Esophagus squamous epithelium (tissue), 5 donors: Measurements from ENCODE around the gene FARP2. TPM values are rescaled to one million over a fixed set of nuclear protein-coding genes. Genes with fewer than 3 reads are reported as not detected.

ENCODE experiments used
- DNase-seq: peaks from one replicate; lab custom pipeline; 2025; lab: John Stamatoyannopoulos, UW
- H3K27ac ChIP-seq, 4 donors: fragments of 200-600 bp; sonication (generic); one replicate each; pipeline ENCODE4 v1.5.1; 2016 to 2019; ENCODE audit warnings: mild to moderate bottlenecking in 1 of 4
- H3K27me3 ChIP-seq, 4 donors: fragments of 200-600 bp; sonication (generic); 1 replicate in 3 of 4; 2 replicates in 1 of 4; pipeline versions ENCODE4 v1.5.1 to v1.6.0; 2017 to 2021; ENCODE audit warnings: antibody characterized with exemption in 1 of 4
- H3K36me3 ChIP-seq, 3 donors: fragments of 200-600 bp; sonication (generic); one replicate each; pipeline ENCODE4 v1.5.1; 2016 to 2019
- H3K4me1 ChIP-seq, 3 donors: fragments of 200-600 bp; sonication (generic); one replicate each; pipeline ENCODE4 v1.5.1; 2017 to 2019
- H3K4me3 ChIP-seq, 4 donors: fragments of 200-600 bp; sonication (generic); 1 replicate in 3 of 4; 2 replicates in 1 of 4; pipeline ENCODE4 v1.5.1; 2016 to 2019; ENCODE audit warnings: mild to moderate bottlenecking in 2 of 4, moderate library complexity in 1 of 4
- H3K9me3 ChIP-seq, 3 donors: fragments of 200-600 bp; sonication (generic); one replicate each; pipeline ENCODE4 v1.5.1; 2016 to 2019
- POLR2A ChIP-seq, 4 donors: fragments of 450-650 bp; IDR thresholded peaks; one replicate each; pipeline ENCODE4 v1.6.1; 2017; ENCODE audit warnings: antibody characterized with exemption in 4 of 4, mild to moderate bottlenecking in 4 of 4, moderate library complexity in 3 of 4
- WGBS, 2 donors: methylation state at CpG; one replicate each; pipeline ENCODE4 v1.1.5; 2018; 5-methylcytosine and 5-hydroxymethylcytosine counted together
- intact Hi-C: fragments of 100-400 bp; cut with DNase I; formaldehyde crosslinking; loops from one replicate; pipeline ENCODE4 v1.15.0; 2022
- total RNA-seq, 4 donors: library from RNA; depleted of rRNA; stranded (reverse); fragments of >200 nt; gene quantifications; one replicate each; pipeline ENCODE4 v1.1.0, GENCODE V29; 2016
- TF ChIP-seq, protein P1 (sequence below), 6 experiments: fragments of 450-650 bp in 4 of 6; fragments of 200-600 bp in 2 of 6; sonication (generic) in 2 of 6; IDR thresholded peaks; one replicate each; pipeline ENCODE4 v1.5.1; 2016 to 2019; ENCODE audit warnings: antibody characterized with exemption in 6 of 6, mild to moderate bottlenecking in 4 of 6, moderate library complexity in 4 of 6
- donor health status: DM: yes; HTN: yes; CAD: no.

Gene FARP2
- total RNA-seq, 4 donors from 2014 or later = 20.8 to 41.8 (median 37.1) TPM

DNA sequence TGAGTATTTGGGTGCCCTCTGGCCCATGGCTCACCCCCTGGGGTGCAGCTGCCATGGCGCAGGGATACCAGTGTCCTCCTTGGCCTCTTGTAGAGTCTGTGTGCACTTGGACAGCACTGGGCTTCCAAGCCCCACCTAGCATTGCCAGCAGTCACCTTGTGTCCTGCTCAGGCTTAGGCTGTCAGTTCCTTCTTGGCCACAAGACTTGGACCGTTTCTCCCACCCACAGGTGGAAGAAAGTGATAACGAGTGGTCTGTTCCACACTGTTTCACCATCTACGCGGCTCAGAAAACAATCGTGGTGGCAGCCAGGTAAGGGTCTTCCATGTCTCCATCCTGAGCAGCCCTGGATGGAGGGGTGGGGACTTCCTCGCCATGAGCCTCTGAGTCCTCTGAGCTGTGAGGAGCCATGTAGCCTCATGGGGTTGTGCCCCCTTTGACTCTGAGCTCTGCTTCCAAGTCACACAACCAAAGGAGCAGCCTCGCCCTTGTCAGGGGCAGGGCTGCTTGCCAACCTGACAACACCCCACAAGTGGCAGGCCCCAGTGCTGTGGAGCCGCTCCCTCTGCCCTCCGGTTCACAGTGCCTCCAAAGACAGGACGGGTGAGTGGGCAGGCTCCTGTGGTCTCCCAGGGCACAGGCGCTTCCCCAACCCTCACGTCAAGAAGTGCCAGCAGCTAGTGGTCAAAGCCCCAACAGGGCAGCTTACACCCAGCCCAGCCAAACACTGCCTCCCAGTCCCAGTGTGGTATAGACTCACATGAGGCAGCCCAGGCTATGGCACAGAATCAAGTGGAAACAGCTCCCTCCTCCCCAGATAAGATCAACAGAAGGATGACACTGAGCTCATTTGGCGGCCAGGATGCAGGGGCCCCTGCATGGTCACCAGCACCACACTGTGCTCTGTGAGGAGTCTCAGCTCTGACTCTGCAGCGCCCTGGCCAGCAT is 133.9 kb downstream of the FARP2 start:
- no peak overlapping the region for H3K27ac ChIP-seq
- intact Hi-C loops = no loop called here
- WGBS, 2 donors = 86 to 100% methylated on average over 1 to 5 of the region's 15 CpGs

DNA sequence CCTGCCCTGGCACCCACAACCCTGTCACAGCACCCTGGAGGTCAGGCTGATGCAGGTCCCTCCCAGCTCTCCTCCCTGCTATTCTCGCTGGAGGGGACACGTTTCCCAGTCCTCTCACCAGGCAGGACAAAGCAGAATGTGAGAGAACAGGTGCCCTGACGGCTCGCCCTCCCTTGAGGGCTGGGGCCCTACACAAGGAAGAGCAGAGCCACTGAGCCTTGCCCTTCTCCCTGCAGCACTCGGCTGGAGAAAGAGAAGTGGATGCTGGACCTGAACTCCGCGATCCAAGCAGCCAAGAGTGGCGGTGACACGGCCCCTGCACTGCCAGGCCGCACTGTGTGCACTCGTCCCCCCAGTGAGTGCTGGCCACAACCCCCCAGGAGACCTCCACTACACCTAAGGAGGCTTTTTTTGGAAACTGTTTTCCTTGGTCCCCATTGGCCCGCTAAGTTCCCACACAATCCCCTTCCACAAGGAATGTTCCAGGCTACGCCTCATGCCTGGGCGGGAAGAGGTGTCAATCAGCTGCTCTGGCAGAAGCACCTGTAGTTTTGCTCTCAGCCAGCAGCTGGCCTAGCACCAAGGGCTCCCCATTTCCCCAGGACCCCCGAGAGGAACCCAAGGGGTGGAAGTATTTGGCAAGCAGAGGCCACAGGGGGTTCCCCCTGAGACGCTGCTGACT is 134.9 kb downstream of the FARP2 start:
- intact Hi-C loops = no loop called here
- Histone ChIP-seq H3K36me3 (peaks cover 13 to 80% (median 18%) of the 10 kb centered on the region in 3 donors), H3K4me3 (no peak overlapping the region), H3K9me3 (no peaks in the 10 kb centered on the region), H3K4me1 (peaks cover 0 to 17% (median 0%) of the 10 kb centered on the region in 3 donors), H3K27ac (no peak overlapping the region), H3K27me3 (no peaks in the 10 kb centered on the region)
- no peak for DNase-seq
- 80 to 94% methylated on average over 1 to 10 of the region's 16 CpGs for WGBS, 2 donors
- TF ChIP-seq, protein P1, sequence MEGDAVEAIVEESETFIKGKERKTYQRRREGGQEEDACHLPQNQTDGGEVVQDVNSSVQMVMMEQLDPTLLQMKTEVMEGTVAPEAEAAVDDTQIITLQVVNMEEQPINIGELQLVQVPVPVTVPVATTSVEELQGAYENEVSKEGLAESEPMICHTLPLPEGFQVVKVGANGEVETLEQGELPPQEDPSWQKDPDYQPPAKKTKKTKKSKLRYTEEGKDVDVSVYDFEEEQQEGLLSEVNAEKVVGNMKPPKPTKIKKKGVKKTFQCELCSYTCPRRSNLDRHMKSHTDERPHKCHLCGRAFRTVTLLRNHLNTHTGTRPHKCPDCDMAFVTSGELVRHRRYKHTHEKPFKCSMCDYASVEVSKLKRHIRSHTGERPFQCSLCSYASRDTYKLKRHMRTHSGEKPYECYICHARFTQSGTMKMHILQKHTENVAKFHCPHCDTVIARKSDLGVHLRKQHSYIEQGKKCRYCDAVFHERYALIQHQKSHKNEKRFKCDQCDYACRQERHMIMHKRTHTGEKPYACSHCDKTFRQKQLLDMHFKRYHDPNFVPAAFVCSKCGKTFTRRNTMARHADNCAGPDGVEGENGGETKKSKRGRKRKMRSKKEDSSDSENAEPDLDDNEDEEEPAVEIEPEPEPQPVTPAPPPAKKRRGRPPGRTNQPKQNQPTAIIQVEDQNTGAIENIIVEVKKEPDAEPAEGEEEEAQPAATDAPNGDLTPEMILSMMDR (IDR thresholded peaks at IDR 0.05) = no peak

More for the DNA sequence above, 133.9 kb downstream of the FARP2 start:
- Histone ChIP-seq H3K9me3 (no peaks in the 10 kb centered on the region), H3K4me3 (no peak overlapping the region), H3K27me3 (no peaks in the 10 kb centered on the region), H3K4me1 (peaks cover 0 to 17% (median 0%) of the 10 kb centered on the region in 3 donors), H3K36me3 (peaks cover 6 to 71% (median 10%) of the 10 kb centered on the region in 3 donors)
- no peak for DNase-seq
- TF ChIP-seq, protein P1 (IDR thresholded peaks at IDR 0.05) = no peak
- TF ChIP-seq POLR2A (IDR thresholded peaks at IDR 0.05) = no peak

DNA sequence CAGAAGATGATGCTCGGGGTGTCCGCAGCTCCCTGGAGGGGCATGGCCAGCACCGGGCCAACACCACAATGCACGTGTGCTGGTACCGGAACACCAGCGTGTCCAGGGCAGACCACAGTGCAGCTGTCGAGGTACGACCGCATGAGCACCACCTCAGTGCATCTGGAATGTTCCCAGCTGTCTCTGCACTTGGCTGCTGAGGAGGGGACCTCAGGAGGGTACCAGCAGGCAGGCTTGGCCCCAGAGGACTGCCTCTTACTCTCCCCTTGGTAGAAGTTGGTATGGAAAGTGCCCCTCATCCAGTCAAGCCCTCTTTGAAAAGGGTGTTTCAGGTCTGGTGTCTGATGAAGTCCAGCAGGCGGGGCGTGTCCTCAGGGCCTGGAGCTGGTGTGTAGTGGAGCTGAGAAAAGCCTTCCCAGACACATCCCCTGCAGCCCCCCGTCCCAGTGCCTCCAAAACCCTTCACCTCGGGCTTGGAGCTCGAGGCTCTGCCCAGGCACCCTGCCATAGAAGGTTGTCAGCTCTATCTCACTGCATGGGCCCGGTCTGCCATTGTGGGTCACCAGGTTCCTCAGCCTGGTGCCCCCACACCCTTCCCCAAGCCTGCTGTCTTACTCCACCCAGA is 135.6 kb downstream of the FARP2 start:
- H3K4me3 ChIP-seq = no peak overlapping the region
- no peaks in the 10 kb centered on the region for H3K27me3 ChIP-seq
- WGBS, 2 donors = 65 to 100% methylated on average over 4 to 5 of the region's 15 CpGs
- H3K27ac ChIP-seq = no peak overlapping the region
- TF ChIP-seq, protein P1 (IDR thresholded peaks at IDR 0.05) = no peak
- no peak for TF ChIP-seq POLR2A (IDR thresholded peaks at IDR 0.05)
- no peaks in the 10 kb centered on the region for H3K9me3 ChIP-seq
- H3K4me1 ChIP-seq = peaks cover 0 to 17% (median 0%) of the 10 kb centered on the region in 3 donors
- no peak for DNase-seq
- intact Hi-C loops = no loop called here
- H3K36me3 ChIP-seq = peaks cover 16 to 85% (median 18%) of the 10 kb centered on the region in 3 donors

DNA sequence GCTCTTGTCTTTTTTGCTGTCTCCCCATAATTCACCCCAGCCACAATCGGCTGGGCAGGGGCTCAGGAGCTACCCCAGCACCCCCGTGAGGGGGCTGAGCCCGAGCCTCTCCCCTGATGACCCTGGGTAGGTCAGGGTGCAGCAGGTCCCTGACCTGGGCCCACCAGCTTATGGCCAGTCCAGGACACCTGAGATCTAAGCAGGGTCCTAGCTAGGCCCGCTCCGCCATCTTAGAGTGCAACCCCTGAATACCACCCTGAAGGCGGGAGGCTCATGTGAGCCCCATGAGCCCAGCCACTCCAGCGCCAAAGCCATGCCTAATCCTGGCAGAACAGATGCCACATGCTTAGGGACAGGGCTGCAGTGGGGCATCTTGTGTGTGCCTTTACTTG is 136.1 kb downstream of the FARP2 start:
- peaks cover 0 to 17% (median 0%) of the 10 kb centered on the region in 3 donors for H3K4me1 ChIP-seq
- no peak overlapping the region for H3K4me3 ChIP-seq
- H3K9me3 ChIP-seq = no peaks in the 10 kb centered on the region
- WGBS, 2 donors = 93 to 100% methylated on average over 1 to 2 of the region's 7 CpGs
- intact Hi-C loops = no loop called here
- H3K27ac ChIP-seq = no peak overlapping the region
- peaks cover 17 to 85% (median 18%) of the 10 kb centered on the region in 3 donors for H3K36me3 ChIP-seq
- no peak for TF ChIP-seq POLR2A (IDR thresholded peaks at IDR 0.05)
- TF ChIP-seq, protein P1 (IDR thresholded peaks at IDR 0.05) = no peak
- no peak for DNase-seq
- H3K27me3 ChIP-seq = no peaks in the 10 kb centered on the region
